AG08395 (cell line): Measurements from ENCODE around the gene VSX1.

Source experiments
- DNase-seq: peaks from one replicate; pipeline ENCODE4 v3.0.0; 2012; ENCODE audit warnings: mixed read lengths, low spot score

The VSX1 gene

DNA sequence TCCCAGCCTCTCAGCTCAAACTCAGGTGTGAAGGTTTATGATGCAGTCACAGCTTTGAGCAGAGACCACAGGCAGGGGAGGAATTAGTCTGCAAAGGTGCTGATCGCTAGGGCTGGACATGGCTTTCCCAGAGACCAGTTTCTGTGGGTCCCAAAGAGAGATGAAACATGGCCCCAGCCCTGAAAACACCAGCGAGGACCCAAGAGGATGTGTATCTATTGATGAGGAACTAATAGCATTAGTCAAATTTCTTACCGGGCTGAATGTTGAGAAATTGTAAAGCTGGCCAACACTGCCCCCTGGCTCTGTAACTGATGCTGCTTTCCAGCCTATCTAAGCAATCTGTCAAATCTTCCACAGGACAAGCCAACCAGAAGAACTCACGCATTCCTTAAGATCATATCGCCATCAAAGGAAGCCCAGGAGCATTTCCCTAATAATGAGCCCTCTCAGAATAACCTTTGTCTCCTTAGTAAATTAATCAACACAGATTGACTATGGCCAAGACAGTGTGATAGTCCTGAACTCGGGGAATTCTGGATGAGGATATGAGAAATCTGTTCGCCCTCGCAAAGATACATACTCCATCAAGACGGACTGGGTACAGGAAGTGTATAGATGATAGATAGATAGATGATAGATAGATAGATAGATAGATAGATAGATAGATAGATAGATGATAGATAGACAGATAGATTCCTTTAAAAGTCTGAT lies 16.2 kb downstream of the VSX1 start:
- DNase-seq: peak; percentile 67

- DNase-seq: no peak
Observed at GRCh38 chr20:25065072-25065624, 16.8 kb downstream of the VSX1 start.

DNA sequence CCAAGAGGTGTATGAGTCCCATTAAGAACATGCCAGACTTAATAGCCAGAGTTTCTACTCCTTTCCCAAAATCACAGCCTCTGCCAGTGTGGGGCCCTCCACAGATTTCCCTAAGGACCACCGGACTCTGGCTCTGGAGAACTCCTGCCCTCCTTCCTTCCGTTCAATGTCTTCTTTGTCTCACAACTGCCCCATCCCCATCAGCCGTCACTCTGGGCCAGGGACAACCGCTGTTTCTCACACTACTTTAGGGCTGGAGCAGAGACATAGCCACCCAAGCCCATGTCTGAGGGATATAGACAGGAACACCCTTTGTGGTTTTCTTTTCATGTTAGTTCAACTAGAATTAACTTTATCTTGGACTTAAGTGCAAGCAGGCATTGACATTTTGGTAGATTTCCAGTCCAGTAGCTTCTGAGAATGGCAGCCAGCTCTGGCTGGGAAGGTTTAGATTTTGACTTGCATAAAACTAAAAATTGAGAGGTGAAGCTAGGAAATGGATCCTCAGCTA lies 17.3 kb downstream of the VSX1 start:
- no peak for DNase-seq

GRCh38 chr20:25063981-25064380 lies 18.0 kb downstream of the VSX1 start:
- DNase-seq: no peak

DNA sequence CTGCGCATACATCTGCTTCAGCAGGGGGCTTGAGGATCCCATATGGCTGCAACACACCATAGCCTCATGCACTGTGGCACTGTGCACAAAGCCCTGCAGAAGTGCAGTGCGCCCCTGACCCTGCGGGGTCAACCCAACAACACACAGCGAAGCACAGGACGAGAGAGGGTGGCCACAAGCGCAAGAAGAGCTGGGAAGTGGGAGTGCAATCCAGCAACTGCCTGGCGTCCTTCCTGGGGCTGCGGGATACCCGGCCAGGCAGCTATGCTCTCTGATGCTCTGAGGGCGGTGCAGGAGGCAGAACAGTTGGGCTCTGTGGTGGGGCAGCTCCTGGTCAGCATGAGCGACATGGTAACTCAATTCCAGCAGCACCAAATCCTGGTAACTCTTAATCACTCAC lies 18.4 kb downstream of the VSX1 start:
- no peak for DNase-seq

DNA sequence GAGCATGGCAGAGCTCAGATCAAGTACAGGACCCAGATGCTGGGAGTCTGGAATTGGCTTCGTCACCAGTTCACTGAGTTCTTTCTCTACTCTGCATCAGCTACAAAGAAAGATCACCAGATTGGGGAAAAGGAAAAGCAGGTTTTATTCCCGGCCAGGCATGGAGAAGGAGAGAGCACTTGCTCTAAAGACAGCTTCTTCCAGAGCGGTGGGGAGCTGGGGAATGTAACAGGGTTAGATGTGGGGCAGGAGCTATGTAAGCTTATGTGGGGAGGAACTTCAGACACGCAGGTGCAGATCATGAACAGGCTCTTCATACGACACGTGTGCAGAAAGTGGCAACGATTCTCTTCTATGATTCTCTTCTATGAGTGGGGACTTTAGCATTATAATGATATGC lies 19.1 kb downstream of the VSX1 start:
- no peak for DNase-seq

DNA sequence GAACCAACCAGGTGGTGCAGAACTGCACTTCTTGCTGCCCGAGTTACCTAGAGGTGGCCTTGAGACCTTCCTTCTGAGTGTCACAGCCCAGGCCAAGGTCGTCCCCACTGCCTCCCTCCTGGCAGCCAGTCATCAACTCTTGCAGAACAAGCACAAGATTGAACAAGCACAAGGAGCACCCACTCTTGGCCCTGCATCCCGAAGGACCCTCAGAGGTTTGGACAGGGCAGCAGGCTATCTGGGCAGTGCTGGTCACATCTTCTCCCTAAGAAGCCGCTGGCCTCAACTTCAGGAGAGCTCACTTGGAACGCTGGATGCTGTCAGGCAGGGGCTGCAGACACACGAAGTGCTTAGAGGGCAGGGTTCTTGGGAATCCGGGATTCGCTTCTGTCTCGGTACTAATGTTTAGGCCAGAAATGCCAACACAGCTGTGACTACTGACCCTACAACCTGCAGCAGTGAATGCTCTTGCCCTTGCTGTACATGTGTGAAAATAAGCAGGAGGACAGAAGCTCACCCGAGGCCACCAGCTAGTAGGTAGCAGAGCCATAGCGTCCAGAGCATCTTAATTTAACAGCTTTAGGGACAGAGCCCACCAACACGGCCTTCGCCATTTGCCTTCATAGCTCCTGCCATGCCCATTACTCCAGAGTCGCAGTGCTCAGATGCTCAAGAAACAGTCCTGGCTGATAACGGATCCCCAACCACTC lies 20.0 kb downstream of the VSX1 start:
- DNase-seq: no peak

GRCh38 chr20:25061103-25061799 lies 20.7 kb downstream of the VSX1 start:
- DNase-seq: no peak

- DNase-seq: no peak
Observed at GRCh38 chr20:25059866-25060465, 22.0 kb downstream of the VSX1 start.

DNA sequence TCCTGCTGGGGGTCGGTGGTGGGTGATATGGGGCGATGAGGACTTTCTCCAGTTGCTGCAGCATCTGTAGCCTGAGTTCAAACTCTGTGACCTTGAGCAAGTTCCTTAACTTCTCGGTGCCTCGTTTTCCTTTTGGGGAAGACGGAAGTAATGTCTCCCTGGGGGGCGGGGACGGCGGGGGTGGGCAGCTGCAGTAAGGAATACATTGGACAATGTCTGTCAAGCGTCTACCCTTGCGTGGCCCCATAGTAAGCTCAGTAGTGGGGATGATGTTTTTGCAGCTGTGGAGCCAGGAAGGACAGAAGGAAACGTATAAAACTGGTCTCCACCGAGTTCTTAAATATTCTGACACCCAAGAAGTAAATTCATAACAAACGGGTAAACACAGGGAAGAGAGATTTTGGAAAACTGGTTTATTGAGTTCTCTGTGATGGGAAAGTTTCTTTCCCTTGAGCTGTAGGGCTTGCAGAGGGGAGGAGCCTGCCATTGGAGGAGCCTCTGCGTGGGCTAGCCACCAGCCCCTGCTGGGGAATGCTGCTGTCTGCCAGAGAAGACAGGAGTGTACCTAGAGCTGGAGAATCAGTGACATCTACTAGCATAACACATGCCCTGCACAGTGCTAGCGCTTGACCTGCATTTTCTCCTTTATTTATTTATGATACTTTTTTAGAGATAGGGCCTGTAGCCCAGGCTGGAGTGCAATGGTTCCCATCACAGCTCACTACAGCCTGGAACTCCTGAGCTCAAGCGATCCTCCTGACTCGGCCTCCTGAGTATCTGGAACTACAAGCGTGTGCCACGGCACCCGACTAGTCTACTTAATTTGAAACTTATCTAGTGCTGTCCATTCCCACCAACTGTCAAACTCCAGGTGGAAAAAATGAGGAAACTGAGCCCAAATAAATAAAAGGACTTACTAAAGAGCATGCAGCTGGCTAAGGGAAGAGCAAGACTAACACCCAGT lies 22.8 kb downstream of the VSX1 start:
- no peak for DNase-seq

DNA sequence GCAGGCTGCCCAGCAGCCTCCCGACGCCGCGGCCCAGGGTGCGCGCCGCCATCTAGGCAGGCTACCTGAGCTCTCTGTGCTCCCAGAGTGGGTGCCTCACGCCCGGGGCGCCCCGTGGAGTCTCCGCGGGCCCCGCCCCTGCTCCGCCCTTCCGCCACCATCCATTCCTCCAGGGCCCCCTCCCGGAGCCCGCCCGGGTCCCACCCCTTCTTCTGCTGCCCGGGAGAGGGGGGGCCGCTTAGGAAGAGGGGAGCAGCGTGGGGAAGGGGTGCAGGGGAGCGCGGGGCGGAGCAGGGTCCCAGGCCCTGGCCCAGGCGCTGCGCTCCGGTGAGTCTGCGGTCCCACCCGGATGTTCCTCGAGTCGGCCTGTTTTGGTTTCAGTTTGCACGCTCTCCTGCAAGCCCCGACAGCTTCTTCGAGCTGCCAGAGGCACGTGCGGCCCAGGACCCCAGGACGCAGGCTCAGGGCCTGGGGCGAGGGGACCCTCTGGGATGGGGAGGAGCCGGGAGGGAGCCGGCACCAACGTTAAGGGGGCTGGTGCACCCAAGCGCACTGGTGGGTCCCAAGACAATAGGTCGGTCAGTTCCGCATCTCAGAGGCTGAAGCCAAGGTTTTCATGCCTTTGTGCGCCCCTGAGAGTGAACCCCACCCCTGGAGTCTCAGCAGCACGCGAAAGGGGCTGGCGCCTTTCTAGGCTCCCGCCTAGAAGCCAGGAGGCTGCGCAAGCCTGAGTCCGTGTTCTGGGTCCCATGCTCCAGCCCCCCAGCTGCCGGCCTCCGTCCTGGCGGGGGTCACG lies 23.7 kb downstream of the VSX1 start, which contains the start of gene ACSS1:
Gene ACSS1, minus strand, starts transcription at position 89 of the 796 bp plus-strand sequence. Its CDS starts 37 bp downstream, at position 52.
- peak; percentile 38 for DNase-seq

DNA sequence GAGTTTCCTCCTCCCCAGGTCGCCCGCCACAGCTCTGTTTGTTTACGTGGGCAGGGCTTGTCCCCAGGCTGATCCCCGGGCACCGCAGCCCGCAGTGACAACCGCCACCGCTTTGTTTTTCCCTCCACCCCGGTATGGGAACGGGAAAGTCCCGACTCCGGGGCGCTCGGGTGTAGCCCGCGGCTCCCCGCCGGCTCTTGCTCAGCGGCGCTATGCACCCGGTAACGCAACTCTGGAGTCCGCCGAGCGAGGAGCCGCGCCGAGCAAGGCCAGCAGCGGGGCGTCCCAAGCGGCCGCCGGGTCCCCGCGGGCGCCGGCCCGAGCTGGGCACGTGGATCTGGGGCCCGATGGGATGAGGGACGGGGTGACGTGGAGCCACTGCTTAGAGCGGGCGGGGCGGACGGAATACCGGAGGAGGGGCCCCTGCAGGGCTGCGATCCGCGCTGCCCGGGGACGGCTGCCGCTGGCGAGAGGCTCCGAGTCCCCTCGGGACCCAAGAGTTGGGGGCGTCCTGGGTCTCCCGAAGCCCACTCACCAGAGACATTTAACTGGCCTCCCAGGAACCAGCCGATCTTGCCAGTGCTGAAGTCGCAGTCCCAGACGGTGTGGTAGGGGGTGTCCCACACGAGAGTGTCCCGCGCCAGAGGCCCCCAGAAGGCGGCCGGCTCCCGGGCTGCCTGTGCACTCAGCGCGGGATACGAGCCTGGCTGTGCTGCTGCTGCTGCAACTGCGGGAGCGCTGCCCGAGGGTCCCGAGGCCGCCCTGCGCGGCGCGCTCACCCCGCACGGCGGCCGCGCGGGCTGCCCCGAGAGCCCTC lies 24.5 kb downstream of the VSX1 start:
- peak; percentile 63 for DNase-seq

- DNase-seq: no peak
Observed at GRCh38 chr20:25056690-25057233, 25.2 kb downstream of the VSX1 start.

- DNase-seq: no peak
Observed at GRCh38 chr20:25055711-25056495, 26.0 kb downstream of the VSX1 start.

- peak; percentile 70 for DNase-seq
Observed at GRCh38 chr20:25054995-25055629, 26.8 kb downstream of the VSX1 start.

DNA sequence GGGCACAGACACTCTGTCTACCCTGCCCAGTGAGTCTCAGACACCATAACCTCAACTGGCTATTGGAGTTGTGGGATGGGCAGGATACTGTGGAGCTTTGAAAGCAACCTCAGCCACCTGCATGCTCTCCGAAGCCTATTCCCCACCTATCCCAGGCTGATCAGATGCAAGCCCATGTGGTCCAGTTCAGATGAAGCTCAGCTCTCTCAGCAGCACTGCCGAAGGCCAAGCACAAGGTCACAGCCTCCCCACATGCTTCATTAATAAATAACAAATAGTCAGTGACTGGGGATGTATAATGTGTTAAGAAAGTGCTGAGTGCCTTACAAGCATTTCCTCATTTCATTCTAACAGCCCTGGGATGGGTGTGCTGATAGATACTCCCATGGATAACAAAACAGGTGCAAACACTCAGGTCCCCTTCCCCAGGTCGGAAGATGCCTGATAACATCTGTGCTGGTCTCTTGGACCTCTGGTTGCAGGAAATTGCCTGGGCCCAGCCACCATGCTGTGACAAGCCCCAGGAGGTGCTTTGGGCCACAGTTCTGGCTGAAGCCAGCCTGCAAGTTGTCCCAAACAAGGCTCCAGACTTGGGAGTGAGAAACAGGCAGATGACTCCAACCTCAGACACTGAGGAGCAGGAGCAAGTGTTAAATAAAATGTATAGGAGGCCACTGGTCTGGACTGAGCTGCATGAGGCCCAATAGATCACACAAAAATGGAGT lies 27.7 kb downstream of the VSX1 start:
- no peak for DNase-seq
